Endothelial cell of umbilical vein (primary cell): ENCODE data around the gene BRMS1. TPM values are rescaled to one million over a fixed set of nuclear protein-coding genes. Genes with fewer than 3 reads are reported as not detected.
A peak's percentile ranks its signal among the peaks of the same experiment; 100 is the strongest.
"Not testable (repeated sequence)": the region's sequence is repeated elsewhere in the genome, so short reads cannot be mapped to it uniquely, and the experiment has no call there.

ENCODE experiments used
- BruUV-seq: library from RNA; stranded (reverse); fragments of 400-500 nt; replicated peaks from 2 replicates; lab custom pipeline; 2021; lab: Mats Ljungman, UMichigan
- CTCF ChIA-PET: fragments of 300-600, 350-600 bp; sonication (Branson Sonifier 250); formaldehyde crosslinking; loops from one replicate; lab custom pipeline; 2021; ENCODE audit warnings: antibody characterized with exemption, inconsistent platforms; lab: Charles Lee
- POLR2A ChIA-PET: fragments of 300-600, 350-600 bp; sonication (Branson Sonifier 250); formaldehyde crosslinking; loops from one replicate; lab custom pipeline; 2021; ENCODE audit warnings: antibody characterized with exemption, inconsistent platforms; lab: Charles Lee
- DNase-seq: peaks from one replicate; pipeline ENCODE4 v3.0.0-alpha.2; 2011; ENCODE audit warnings: low read depth, low spot score
- FAIRE-seq: peaks from 2 replicates; lab custom pipeline; 2011; peaks lifted over from hg19 to GRCh38; lab: Jason Lieb, UNC
- H2AFZ ChIP-seq: 2 replicates; pipeline ENCODE4 v1.6.0; 2012; ENCODE audit warnings: low read depth, low read length, control low read depth, inconsistent platforms
- H3K27ac ChIP-seq: 2 replicates; pipeline ENCODE4 v1.5.1; 2011; ENCODE audit warnings: low read depth, mild to moderate bottlenecking, control low read depth, low read length, moderate library complexity; ENCODE audit not compliant: insufficient read depth
- H3K27me3 ChIP-seq, 2 experiments: 2 replicates each; pipeline versions ENCODE4 v1.6.0 to v1.6.1; 2011; ENCODE audit warnings: low read length in 2 of 2, mixed read lengths in 1 of 2; ENCODE audit not compliant: control insufficient read depth in 2 of 2, insufficient read depth in 2 of 2
- H3K36me3 ChIP-seq, 2 experiments: 2 replicates in 1 of 2; 3 replicates in 1 of 2; pipeline ENCODE4 v1.5.1; 2011; ENCODE audit warnings: low read length in 2 of 2, mild to moderate bottlenecking in 1 of 2, moderate library complexity in 1 of 2; ENCODE audit not compliant: control insufficient read depth in 2 of 2, insufficient read depth in 2 of 2; ENCODE audit errors: extremely low read depth in 1 of 2
- H3K4me1 ChIP-seq: 3 replicates; pipeline ENCODE4 v1.5.1; 2011; ENCODE audit warnings: mild to moderate bottlenecking, low read length; ENCODE audit not compliant: control insufficient read depth, insufficient read depth; ENCODE audit errors: extremely low read depth
- H3K4me2 ChIP-seq: 2 replicates; pipeline ENCODE4 v1.6.1; 2011; ENCODE audit warnings: low read length, control low read depth, mixed read lengths; ENCODE audit not compliant: insufficient read depth
- H3K4me3 ChIP-seq, 3 experiments: fragments of 200-600 bp in 1 of 3; sonication (generic), shearing (Covaris generic) in 1 of 3; replicated peaks in 1 of 3; 2 replicates each; pipeline ENCODE4 v1.5.1; 2011 to 2016; ENCODE audit warnings: control low read depth in 3 of 3, low read length in 3 of 3, mild to moderate bottlenecking in 2 of 3, inconsistent platforms in 1 of 3, low read depth in 1 of 3, moderate library complexity in 1 of 3; ENCODE audit not compliant: insufficient read depth in 1 of 3
- H3K79me2 ChIP-seq: 2 replicates; pipeline ENCODE4 v1.6.0; 2012; ENCODE audit warnings: low read length, inconsistent platforms; ENCODE audit not compliant: control insufficient read depth, insufficient read depth
- H3K9ac ChIP-seq: replicated peaks from 2 replicates; pipeline ENCODE3; 2011; ENCODE audit warnings: low read length, control low read depth; ENCODE audit not compliant: insufficient read depth; ENCODE audit errors: extremely low read depth
- H3K9me1 ChIP-seq: replicated peaks from 3 replicates; pipeline ENCODE4 v1.6.0; 2011; ENCODE audit warnings: mild to moderate bottlenecking, low read length; ENCODE audit not compliant: control insufficient read depth, insufficient read depth; ENCODE audit errors: extremely low read depth
- H3K9me3 ChIP-seq: replicated peaks from 2 replicates; pipeline ENCODE4 v1.5.1; 2012; ENCODE audit warnings: low read length, inconsistent platforms; ENCODE audit not compliant: control insufficient read depth, insufficient read depth
- H4K20me1 ChIP-seq: replicated peaks from 2 replicates; pipeline ENCODE3; 2011; ENCODE audit warnings: mild to moderate bottlenecking, low read length; ENCODE audit not compliant: control insufficient read depth, insufficient read depth; ENCODE audit errors: extremely low read depth
- EZH2 ChIP-seq: IDR thresholded peaks from 2 replicates; pipeline ENCODE4 v1.6.1; 2012; ENCODE audit warnings: borderline replicate concordance, low read depth, mild to moderate bottlenecking, moderate library complexity, low read length, inconsistent platforms; ENCODE audit not compliant: severe bottlenecking
- FOS ChIP-seq: IDR thresholded peaks from 2 replicates; pipeline ENCODE4 v1.6.1; 2011; ENCODE audit warnings: mild to moderate bottlenecking, low read length, moderate library complexity, borderline replicate concordance; ENCODE audit not compliant: insufficient read depth
- GATA2 ChIP-seq: IDR thresholded peaks from 2 replicates; pipeline ENCODE4 v1.7.0; 2011; ENCODE audit warnings: low read depth, mild to moderate bottlenecking, moderate library complexity, mixed read lengths, low read length; ENCODE audit not compliant: insufficient read length, insufficient read depth
- JUN ChIP-seq: IDR thresholded peaks from 2 replicates; pipeline ENCODE4 v1.6.1; 2011; ENCODE audit warnings: borderline replicate concordance, low read depth; ENCODE audit not compliant: insufficient read length, insufficient read depth
- MYC ChIP-seq: IDR thresholded peaks from one replicate; pipeline ENCODE4 v1.6.1; 2011; ENCODE audit warnings: mild to moderate bottlenecking, low read depth, low read length
- POLR2A ChIP-seq: IDR thresholded peaks from 2 replicates; pipeline ENCODE4 v1.6.1; 2012; ENCODE audit warnings: low read depth, mild to moderate bottlenecking, control low read depth, low read length
- POLR2AphosphoS5 ChIP-seq: IDR thresholded peaks from 2 replicates; pipeline ENCODE4 v1.6.1; 2012; ENCODE audit warnings: low read depth, mild to moderate bottlenecking, control low read depth, low read length, moderate library complexity; ENCODE audit not compliant: insufficient read depth
- dilution Hi-C: fragments of 300-500 bp; cut with MboI; formaldehyde crosslinking; loops from one replicate; pipeline ENCODE4 v1.15.0; 2019; ENCODE audit warnings: low sequenced_read_pairs; ENCODE audit not compliant: extremely low pct_ligation_motif_present
- intact Hi-C: fragments of 100-400 bp; cut with micrococcal nuclease; formaldehyde crosslinking; loops from one replicate; pipeline ENCODE4 v1.10.0; 2022
- polyA plus RNA-seq, 4 experiments: library from polyadenylated mRNA; depleted of rRNA in 3 of 4; stranded (reverse) in 3 of 4; unstranded in 1 of 4; fragments of >200 nt; gene quantifications; 2 replicates each; pipeline versions ENCODE4 v1.2.1 to v1.2.3, GENCODE V29; 2011 to 2012; ENCODE audit warnings: missing spikeins in 1 of 4
- total RNA-seq: library from RNA; stranded (reverse); gene quantifications from 2 replicates; pipeline ENCODE4 v1.2.3, GENCODE V29; 2021
- TF ChIP-seq, protein P1 (sequence below): IDR thresholded peaks from 2 replicates; pipeline ENCODE4 v1.6.1; 2011; ENCODE audit not compliant: insufficient read depth, insufficient read length
- TF ChIP-seq, protein P2 (sequence below), 2 donors: IDR thresholded peaks; 1 replicate in 1 of 2; 2 replicates in 1 of 2; pipeline ENCODE4 v1.5.1; 2011; ENCODE audit warnings: low read length in 2 of 2, mild to moderate bottlenecking in 2 of 2, moderate library complexity in 2 of 2, control low read depth in 1 of 2, inconsistent platforms in 1 of 2, low read depth in 1 of 2; ENCODE audit not compliant: insufficient read depth in 1 of 2; ENCODE audit errors: extremely low read depth in 1 of 2

BRMS1 gene
- total and polyA plus RNA-seq, 2 donors (not counting 3 experiments of a cell fraction or from before 2014, with no cell fraction given): 51.4 to 53.1 TPM

DNA sequence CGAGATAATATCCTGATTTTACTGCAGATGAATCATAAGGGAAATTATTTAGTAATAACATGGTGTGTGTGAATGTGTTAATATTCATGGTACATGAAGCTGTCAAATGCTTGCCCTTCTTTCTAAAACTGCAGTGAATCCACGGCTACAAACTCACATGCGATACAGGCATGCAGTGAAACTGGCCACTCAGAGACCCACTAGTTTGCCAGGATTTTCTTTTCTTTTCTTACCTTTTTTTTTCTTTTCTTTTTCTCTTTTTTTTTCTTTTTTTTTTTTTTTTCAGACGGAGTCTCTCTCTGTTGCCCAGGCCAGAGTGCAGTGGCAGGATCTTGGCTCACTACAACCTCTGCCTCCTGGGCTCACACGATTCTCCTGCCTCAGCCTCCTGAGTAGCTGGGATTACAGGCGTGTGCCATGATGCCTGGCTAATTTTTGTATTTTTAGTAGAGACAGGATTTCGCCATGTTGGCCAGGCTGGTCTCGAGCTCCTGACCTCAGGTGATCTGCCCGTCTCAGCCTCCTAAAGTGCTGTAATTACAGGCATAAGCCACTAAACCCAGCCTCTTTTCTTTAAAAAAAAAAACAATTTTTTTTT lies 28.9 kb upstream of the BRMS1 start:
- BruUV-seq, H3K79me2 ChIP-seq, POLR2A ChIA-PET, H3K9me3 ChIP-seq, H3K9me1 ChIP-seq, H3K27ac ChIP-seq, dilution Hi-C loops, DNase-seq, H3K4me1 ChIP-seq, H3K36me3 ChIP-seq, H3K4me2 ChIP-seq, H4K20me1 ChIP-seq, H3K4me3 ChIP-seq, intact Hi-C loops, H2AFZ ChIP-seq, H3K9ac ChIP-seq: not testable (repeated sequence)
- FAIRE-seq: peak; percentile 24
- CTCF ChIA-PET: interaction anchor here (0.7 to 5.3 kb wide), 3 partner anchors 10 to 65 kb away, joined by 5 to 65 read pairs (median 5); partner anchors contain the start of gene MRPL11
- H3K27me3 ChIP-seq: peaks cover 10 to 16% of the 10 kb centered on the region in 2 experiments

DNA sequence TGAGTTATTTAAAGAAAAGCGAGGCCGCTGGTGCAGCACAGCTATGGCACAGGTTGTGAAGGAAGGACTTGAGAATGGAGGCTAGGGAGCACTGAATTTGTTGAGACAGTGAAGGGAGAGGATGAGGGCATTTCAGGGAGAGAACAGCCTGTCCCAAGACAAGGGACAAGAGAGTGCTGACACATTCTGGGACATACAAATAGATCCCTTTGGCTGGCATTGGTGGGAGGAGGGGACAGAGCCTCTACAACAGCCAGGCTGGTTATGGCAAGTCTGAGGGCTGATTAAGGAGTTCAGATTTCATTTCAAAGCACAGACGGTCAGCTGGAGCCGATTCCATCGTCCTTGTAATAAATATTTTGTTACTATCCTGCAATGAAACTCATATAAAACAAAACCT lies 28.4 kb upstream of the BRMS1 start:
- peak; percentile 15 for FAIRE-seq
- peaks cover 10 to 16% of the 10 kb centered on the region in 2 experiments for H3K27me3 ChIP-seq

More for the DNA sequence above, 28.4 kb upstream of the BRMS1 start:
- no peak overlapping the region for H2AFZ ChIP-seq
- intact Hi-C loops (no loop called here), dilution Hi-C loops (no loop called here)
- H3K4me2 ChIP-seq: no peak overlapping the region
- no peak for DNase-seq
- no peak overlapping the region for H3K27ac ChIP-seq
- H3K4me3 ChIP-seq: no peak overlapping the region
- H3K9me1 ChIP-seq: no peaks in the 10 kb centered on the region
- H3K9ac ChIP-seq: no peak overlapping the region
- TF ChIP-seq POLR2AphosphoS5 (no peak), GATA2 (no peak), JUN (no peak), POLR2A (no peak), MYC (no peak), EZH2 (no peak), FOS (no peak)
- TF ChIP-seq, protein P1, sequence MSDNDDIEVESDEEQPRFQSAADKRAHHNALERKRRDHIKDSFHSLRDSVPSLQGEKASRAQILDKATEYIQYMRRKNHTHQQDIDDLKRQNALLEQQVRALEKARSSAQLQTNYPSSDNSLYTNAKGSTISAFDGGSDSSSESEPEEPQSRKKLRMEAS: no peak
- TF ChIP-seq, protein P2, sequence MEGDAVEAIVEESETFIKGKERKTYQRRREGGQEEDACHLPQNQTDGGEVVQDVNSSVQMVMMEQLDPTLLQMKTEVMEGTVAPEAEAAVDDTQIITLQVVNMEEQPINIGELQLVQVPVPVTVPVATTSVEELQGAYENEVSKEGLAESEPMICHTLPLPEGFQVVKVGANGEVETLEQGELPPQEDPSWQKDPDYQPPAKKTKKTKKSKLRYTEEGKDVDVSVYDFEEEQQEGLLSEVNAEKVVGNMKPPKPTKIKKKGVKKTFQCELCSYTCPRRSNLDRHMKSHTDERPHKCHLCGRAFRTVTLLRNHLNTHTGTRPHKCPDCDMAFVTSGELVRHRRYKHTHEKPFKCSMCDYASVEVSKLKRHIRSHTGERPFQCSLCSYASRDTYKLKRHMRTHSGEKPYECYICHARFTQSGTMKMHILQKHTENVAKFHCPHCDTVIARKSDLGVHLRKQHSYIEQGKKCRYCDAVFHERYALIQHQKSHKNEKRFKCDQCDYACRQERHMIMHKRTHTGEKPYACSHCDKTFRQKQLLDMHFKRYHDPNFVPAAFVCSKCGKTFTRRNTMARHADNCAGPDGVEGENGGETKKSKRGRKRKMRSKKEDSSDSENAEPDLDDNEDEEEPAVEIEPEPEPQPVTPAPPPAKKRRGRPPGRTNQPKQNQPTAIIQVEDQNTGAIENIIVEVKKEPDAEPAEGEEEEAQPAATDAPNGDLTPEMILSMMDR (IDR thresholded peaks at IDR 0.05; ENCODE audit: extremely low read depth in 1 of 2, insufficient read depth in 1 of 2, low read depth in 1 of 2, low read length in 2 of 2): no peak
- ChIA-PET POLR2A (no interaction called here), CTCF (interaction anchor here (5.3 kb wide), 1 partner anchor 14 kb away, joined by 65 read pairs; no protein-coding TSS in a partner anchor)
- H3K9me3 ChIP-seq: no peaks in the 10 kb centered on the region
- H4K20me1 ChIP-seq: no peaks in the 10 kb centered on the region
- BruUV-seq: no TSS peak
- H3K36me3 ChIP-seq: no peaks in the 10 kb centered on the region
- H3K79me2 ChIP-seq: no peaks in the 10 kb centered on the region
- peaks cover 7% of the 10 kb centered on the region for H3K4me1 ChIP-seq
